NCI-H82 (cell line): ENCODE data around the gene OR2V1.
"Not testable (repeated sequence)": the region's sequence is repeated elsewhere in the genome, so short reads cannot be mapped to it uniquely, and the experiment has no call there.

Experiments used
- DNase-seq: peaks from one replicate; lab custom pipeline; 2025; lab: John Stamatoyannopoulos, UW

Gene OR2V1

DNA sequence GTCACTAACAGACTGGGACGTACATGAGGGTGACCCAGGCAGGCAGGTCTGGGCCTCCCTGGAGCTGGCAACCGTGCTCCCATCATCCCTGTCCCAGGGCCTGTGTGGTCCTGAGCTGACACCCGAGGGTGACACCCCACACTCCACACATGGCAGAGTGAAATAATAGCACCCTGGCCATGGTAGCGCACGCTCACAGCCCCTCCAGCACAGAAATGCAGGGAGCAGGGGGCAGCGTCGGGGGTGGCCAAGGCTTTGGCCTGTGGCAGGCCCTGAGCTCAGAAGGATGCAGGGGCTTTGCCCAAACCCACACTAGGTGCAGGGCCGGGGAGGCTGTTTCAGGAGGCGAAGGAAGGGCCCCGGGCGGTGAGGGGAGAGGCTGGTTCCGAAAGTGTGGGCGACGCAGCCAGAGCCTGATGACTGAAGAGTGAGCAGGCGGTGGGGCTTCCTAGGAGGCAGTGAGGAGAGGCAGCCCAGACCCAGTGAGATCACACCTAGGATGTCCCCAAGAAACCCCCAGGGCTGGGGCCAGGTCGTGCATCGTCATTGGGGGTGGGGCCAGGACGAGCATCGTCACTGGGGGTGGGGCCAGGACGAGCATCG, 29.3 kb upstream of the OR2V1 start:
- peak; percentile 54 for DNase-seq

DNA sequence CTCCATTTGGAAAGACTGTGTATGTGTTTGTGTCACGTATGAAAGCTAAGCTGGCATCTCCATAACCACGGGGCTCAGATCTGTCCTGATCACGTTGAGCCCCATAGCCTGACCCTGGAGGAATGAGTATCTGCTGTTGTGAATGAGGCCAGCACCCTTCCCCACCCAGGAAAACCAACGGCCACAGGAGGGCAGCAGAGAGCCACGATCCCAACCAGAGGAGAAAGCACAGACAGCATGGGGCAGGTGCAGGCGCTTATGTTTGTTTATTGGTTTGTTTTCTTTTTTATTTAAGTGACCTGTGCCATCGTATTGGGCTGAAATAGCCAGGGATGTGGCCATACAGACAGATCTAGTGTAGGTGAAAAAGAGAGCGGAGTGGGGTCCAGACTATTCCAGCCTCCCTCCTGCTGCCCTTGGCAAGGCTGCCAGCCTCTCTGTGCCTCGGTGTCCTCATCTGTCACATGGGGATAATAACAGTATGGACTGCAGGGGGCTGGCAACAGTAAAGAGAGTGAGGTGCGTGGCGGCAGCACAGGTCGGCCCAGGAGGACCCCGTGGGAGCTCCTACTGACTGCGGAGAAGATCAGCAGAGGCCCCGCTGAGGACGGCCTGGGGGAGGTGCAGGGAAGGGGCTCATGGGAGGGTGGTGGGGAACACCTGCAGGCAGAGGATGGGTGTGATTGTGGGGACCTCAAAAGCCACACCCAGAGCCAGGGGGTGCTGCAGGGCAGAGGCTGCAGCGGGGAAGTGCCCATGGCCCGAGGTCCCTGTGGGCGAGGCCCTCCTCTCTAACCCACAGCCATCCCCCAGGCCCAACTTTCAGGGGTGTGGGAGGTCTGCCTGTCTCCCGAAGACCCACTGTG, 28.6 kb upstream of the OR2V1 start:
- DNase-seq: peak; percentile 86

DNA sequence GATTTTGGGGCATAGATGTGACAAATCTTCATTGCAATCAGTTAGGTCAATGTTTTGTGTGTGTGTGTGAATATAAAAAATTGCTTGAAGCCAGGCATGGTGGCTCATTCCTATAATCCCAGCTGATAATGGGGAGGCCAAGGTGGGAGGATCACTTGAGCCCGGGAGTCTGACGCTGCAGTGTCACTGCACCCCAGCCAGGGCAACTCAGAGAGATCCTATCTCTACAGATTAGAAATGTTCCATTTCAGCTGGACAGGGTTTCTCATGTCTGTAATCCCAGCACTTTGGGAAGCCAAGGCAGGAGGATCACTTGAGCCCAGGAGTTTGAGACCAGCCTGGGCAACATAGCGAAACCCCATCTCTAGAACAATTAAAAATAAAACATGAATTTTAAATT, 27.9 kb upstream of the OR2V1 start:
- DNase-seq: no peak

DNA sequence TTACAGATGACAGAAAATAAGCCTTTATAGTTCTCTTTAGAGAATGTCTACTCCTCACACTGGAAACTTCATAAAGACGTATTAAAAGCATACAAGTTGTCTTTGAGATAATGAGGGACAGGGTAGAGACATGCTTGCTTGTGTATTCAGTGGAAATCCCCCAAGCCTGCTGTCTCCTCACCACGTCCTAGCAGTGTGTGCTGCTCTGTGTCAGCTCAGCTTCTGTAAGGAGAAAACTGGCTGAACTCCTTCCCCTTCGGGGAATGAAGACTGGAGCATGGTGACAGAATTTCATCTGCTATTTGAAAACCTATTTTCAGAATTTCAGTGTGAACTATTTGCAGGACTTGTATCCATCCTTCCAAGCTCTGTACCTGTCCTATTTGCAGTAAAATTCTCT, 25.8 kb upstream of the OR2V1 start:
- DNase-seq: no peak

DNA sequence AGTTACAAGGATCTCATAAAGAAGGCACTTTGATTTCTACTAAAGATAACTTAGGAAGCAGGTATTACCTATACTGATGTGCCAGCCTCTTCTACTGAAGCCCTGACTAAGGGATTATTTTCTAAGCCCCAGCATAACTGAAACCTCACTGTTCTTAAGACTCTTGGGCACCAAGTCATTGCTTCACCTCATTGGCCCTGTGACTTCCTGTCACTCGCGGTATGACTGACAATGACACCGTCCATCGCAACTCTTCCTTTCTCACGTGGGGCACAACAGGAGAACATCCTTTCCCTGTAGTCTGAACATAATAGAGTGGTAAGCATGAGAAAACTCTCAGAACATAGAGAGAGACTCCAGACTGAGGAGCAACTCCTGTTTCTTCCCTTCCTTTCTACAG, 22.8 kb upstream of the OR2V1 start:
- no peak for DNase-seq

DNA sequence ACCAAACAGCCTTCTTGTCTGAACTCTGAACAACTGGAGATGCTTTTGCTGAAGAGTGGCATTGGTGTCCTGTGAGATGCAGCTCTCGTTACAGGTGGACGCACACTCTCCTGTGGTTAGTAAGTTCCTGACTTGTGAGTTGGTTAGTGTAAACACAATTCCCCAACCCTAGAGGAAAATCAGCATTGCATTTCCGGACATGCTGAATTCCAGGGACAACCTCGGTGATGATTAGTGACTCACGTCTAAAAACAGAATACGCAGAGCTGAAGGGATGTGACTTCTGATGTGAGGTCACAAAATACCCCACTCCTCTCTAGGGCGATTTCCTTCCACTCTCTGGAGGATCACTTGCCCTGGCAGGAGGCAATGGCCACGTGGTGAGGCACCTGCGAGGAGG, 21.4 kb upstream of the OR2V1 start:
- no peak for DNase-seq

DNA sequence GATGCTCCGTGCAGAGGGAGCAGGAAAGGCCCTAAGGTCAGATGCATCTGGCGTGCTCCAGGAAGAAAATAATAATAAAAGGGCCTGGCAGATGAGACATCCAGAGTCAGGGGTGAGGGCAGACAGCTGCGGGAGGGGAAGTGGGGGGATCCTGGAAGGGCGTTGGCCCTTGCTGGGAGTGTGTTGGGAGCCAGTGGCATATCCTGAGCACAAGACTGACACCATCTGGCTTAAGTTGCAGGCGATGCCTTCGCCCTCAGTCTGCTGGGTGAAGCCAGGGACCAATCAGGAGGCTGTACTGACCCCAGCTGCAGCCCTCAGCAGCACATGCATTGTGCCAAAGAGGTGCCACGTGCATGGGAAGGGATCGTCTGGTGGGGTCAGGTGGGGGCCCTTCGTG, 20.2 kb upstream of the OR2V1 start:
- peak; percentile 41 for DNase-seq

DNA sequence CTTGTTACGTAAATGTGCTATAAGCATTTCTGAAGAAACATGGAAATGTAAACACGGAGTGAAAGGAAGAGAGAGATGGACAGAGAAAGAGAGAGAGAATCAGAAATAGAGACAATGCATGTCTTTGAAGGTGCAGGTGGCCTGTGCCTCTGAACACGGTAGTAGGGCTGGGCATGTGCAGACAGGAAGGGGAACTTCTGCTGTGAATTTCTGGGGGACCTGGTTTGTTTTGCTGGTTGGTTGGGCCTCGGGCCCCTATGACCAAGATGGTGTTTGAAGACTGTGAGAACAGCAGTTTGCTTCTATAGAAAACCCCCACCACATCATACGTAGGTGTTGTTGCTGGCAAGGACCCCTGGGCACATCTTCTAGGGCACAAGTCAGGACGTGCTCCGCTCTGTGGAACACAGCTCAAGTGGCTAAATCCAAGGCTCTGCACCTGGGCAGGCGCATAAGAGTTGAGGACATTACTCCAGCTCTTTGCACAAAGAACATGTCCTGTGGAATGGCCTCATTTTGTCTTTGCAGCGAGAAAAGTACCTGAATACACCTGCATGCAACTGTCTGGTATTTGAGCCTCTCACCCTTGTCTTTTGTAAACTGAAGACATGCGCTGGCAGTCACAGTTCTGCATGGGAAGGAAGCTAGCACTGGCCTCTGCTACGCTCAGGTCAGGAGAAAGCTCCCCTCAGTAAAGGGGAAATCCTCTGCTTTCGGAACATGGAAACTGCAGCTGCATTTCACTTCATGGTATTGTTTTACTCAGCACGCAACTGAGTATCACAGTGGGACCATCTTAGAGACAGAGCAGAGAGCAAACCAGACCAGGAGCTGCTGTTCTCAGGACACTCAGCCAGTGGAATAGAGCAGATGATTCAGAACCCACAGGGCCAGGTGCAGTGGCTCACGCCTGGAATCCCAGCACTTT, 19.1 kb upstream of the OR2V1 start:
- no peak for DNase-seq

DNA sequence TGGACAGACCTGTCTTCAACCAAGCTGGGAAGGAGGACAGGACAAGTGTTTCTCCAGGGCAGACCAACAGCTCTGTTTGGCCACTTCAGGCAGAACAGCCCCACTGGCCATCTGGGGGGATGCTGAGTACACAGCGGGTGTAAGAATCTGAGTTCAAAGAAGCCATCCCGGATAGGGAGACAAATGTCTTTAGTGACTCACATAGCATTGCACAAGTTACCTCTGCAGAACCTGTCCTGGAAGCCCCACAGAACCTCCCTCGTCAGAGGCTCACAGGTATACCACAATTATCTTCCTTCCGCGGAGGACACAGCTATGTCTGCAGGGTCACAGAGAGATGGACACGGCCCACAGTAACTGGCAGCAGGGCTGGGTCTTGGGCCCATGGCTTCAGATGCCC, 18.4 kb upstream of the OR2V1 start:
- no peak for DNase-seq

DNA sequence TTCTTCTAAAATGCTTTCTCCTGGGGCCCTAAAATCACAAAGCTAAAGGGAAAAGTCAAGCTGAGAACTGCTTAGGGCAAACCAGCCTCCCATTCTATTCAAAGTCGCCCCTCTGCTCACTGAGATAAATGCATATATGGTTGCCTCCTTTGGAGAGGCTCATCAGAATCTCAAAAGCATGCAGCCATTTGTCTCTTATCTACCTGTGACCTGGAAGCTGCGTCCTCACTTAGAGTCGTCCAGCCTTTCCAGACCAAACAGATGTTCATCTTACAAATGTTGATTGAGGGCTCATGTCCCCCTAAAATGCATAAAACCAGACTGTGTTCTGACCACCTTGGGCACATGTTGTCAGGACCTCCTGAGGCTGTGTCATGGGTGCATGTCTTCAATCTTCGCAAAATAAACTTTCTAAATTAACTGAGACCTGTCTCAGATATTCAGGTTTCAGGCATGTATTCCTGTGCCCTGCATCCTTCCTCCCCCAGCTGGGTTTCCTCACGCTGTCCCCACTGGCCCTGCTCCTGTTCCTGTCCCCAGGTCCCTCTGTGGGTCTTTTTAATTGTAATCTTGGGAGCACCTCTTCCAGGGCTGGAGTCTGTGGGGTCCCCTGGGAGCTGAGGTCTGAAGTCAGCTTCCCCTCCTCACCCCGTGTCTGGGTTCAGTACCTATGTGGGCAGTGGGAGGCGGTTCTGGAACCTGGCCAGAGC, 16.1 kb upstream of the OR2V1 start, which contains the start of gene OR2V2:
OR2V2 (plus strand) TSS at position 660 of the 710 bp plus-strand sequence. CDS start 7,357 bp downstream, outside the sequence.
- DNase-seq: not testable (repeated sequence)

DNA sequence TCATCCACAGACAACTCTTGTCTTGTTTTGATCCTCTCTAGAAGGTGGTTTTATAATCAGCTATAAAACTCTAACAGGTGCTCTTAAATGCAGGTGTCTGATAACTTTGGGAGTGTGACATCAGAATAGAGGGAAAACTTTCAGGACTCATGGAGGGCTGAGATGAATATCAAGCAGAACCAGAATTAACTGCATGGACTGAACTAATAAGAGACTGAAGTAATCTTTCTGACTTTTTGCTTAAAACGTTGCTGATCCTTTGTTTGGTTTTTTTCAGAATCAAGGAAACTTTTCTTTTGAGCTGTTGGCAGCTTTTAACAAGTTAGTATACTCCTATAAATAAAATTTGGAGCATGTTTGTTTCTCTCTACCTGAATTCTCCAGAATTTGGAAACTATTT, 14.2 kb upstream of the OR2V1 start:
- no peak for DNase-seq

DNA sequence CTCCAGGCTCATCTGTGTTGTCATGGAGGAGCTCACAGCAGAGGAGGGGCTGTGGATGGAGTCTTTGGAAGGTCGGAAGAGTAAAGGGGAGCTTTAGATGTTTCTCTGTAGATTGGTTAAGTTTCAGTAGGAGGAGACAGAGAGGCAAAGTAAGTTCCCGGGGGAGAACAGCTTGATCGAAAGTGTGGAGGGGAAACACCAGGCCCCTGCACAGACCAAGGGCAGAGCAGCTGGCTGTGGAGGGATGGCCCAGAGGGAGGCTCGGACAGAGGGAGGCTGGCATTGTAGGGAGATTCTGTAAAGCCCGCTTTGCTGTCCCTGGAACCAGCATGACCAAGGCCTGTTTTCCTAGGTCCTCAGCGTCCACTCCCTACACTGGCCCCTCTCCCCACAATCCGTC, 11.1 kb upstream of the OR2V1 start:
- DNase-seq: no peak

DNA sequence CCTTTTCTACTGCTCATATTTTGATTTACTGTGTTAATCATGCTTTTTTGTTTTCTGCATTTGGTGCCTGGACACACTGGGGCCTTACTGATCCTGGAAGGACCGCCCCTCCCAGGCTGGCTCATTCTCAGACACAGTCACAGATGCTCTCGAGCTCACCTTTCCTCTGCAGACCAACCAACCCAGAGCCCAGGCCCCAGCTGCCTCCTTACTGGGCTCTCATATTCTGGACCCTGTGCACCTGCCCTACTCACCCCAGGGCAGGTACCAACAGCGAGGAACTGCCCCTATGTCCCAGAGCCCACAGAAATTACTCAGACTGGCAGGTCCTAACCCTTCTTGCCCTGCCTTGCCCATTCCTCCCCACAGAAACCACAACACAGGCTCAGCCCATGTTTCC, 9.8 kb upstream of the OR2V1 start:
- no peak for DNase-seq

DNA sequence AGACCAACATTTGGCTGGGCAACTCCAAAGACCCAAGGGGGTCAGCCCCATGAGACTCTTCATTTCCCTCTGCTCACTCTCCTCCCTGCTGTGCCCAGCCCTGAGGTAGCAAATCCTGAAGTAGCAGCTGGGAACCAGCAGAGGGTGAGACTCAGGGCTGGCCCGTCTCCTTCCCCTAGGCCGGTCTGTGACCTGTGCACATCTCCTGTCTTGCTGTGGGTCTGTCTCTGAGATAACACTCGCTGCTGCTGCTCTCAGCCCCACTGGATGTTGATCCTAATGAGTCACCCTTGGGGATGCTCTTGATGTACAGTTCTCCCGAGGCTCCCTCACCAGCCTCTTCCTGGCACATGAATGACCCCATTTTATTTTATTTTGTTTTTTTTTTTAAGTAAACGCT, 7.3 kb upstream of the OR2V1 start:
- DNase-seq: no peak

DNA sequence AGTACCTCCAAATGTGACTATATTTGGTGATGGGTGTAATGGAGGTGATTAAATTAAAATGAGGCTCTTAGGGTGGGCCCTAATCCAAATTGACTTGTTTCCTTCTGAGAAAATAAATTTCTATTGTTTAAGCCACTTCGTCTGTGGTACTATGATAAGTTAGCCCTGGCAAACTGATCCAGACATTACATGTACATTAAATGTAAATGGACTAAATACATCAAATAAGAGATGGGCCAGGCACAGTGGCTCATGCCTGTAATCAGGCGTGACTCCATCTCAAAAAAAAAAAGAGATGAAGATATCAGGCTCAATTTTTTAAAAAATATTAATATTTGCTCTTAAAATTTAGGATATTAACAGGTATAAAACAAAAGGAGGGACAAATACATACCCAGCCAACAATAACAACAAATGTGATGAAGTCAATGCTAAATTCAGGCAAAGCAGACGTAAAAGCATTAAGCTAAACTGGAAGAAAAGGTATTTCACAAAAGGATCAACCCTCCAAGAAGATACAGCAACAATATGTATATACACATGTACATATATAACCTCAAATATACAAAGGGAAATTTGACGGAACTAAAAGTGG, 5.5 kb upstream of the OR2V1 start:
- DNase-seq: no peak

DNA sequence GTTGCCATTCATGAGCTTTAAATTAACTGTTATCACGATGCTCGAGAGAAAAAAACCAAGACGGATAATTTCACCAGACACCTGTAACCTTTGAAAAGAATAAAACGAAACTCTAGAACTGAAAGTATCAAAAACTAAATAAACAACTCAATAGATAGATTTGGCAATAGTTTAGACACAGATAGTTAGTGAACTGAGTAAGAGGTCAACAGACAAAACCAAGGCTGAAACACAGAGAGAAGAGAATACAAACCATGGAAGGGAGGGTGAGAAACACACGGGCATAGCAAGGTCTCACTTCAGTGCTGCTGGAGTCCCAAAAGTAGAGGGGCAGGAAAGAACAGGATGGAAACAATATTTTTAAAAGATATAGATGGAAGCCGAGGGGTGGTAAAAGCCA, 3.3 kb upstream of the OR2V1 start:
- no peak for DNase-seq

DNA sequence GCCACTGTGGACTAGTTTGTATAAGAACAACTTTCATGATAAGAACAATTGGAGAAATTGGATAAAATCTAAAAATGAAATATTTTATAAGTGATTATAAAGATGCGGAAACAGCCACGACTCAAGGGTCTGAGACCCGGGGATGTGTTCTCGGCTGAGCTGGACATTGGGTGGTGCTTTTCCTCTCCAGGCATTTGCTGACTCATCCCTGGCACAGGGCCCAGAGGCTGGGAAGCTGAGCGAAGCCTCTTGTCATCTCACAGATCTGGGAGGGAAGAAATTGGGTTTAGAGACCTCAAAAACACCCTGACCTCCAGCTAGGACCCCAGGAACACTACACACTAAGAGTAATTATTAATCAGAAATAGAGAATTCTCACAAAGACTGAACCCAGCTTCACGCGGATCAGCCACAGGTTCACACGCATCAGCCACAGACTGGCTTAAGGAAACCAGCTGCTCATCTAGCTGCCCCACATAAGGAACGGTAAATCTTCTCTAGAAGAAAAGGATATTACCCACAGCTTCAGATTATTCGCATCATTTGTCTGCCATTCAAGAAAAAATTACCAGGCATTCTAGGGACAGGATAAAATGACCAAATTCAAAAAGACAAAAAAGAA, 2.8 kb upstream of the OR2V1 start:
- peak; percentile 4 for DNase-seq

DNA sequence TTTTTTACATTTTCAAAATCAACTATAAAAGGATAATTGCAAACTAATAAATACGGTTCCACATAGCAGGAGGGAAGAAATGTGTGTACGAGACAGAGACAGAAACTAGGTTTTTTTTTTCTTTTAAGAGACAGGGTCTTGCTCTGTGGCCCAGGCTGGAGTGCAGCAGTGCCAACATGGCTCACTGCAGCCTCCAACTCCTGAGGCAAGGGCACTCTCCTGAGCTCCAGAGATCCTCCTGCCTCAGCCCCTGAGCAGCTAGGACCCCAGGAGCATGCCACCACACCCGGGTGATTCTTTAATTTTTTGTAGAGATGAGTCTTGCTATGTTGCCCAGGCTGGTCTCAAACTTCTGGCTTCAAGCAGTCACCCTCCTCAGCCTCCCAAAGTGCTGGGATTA, 2.1 kb upstream of the OR2V1 start:
- DNase-seq: no peak

DNA sequence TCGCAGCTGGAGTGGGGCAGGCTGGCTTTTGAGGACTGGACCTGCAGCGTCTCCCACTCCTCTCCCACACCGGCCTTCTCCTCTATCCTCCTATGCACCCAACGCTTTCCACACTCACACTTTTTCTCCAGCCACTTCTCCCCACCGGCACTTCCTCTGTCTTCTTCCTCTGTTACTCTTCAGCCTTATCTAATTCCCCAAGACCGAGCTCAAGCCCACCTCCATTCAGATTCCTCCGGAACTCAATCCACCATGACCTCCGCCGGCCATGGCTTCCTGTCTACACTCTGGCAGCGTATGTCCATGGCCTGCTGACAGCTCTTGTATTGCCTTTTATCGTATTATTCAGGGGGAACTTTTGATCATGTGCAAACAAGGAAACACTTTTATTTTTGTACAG, 545 bp upstream of the OR2V1 start:
- no peak for DNase-seq

DNA sequence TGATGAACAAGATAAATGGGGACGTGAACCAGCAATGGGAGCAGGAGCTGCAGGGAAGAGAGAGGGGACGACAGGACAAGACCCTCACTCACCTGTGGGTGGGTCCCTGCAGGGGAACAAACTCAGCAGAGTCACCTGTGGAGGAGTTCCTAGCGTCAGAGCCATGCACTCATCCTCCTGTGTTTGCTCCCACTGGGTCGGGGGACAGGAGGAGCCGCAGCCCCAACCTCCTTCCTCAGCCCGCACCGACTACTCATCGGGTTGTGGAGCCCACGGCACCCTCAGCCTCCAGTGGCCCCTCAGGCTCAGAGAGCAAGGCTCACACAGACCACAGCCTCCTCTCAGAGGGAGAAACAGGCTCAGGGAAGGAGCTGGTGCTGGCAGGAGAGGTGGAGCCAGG, 888 bp downstream of the OR2V1 start:
- not testable (repeated sequence) for DNase-seq

DNA sequence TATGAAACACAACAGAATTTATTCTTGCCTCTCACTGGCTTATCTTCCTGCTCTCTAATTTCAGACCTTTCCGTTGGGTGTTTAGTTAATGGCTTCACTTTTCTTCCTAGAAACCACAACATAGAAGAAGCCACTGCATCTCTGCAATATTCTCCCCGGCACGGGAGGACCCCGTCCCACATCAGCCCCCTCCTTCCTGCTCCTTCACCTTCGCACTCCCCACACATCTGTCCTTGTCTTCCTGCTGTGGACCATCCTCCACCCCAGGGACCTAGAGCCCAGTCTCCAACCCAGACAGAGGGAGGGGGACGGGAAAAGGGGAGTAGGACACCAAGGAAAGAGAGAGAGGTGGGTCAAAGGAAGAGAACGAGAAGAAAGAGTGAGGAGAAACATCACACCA, 1.4 kb downstream of the OR2V1 start:
- DNase-seq: no peak
